GOT3 (cell line): Measurements from ENCODE around the gene GALNT5.
"Not testable (repeated sequence)": the region's sequence is repeated elsewhere in the genome, so short reads cannot be mapped to it uniquely, and the experiment has no call there.

Source experiments
- DNase-seq: peaks from one replicate; lab custom pipeline; 2025; ENCODE audit warnings: mixed read lengths; lab: John Stamatoyannopoulos, UW

Gene GALNT5, protein sequence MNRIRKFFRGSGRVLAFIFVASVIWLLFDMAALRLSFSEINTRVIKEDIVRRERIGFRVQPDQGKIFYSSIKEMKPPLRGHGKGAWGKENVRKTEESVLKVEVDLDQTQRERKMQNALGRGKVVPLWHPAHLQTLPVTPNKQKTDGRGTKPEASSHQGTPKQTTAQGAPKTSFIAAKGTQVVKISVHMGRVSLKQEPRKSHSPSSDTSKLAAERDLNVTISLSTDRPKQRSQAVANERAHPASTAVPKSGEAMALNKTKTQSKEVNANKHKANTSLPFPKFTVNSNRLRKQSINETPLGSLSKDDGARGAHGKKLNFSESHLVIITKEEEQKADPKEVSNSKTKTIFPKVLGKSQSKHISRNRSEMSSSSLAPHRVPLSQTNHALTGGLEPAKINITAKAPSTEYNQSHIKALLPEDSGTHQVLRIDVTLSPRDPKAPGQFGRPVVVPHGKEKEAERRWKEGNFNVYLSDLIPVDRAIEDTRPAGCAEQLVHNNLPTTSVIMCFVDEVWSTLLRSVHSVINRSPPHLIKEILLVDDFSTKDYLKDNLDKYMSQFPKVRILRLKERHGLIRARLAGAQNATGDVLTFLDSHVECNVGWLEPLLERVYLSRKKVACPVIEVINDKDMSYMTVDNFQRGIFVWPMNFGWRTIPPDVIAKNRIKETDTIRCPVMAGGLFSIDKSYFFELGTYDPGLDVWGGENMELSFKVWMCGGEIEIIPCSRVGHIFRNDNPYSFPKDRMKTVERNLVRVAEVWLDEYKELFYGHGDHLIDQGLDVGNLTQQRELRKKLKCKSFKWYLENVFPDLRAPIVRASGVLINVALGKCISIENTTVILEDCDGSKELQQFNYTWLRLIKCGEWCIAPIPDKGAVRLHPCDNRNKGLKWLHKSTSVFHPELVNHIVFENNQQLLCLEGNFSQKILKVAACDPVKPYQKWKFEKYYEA

GRCh38 chr2:157257312-157258252 lies at the start of gene GALNT5:
Gene GALNT5, plus strand, starts transcription at chr2:157257705. Its CDS starts 378 bp downstream, at chr2:157258083.
- DNase-seq = no peak

- no peak for DNase-seq
Observed at GRCh38 chr2:157216286-157216965, 41.1 kb upstream of the GALNT5 start.

DNA sequence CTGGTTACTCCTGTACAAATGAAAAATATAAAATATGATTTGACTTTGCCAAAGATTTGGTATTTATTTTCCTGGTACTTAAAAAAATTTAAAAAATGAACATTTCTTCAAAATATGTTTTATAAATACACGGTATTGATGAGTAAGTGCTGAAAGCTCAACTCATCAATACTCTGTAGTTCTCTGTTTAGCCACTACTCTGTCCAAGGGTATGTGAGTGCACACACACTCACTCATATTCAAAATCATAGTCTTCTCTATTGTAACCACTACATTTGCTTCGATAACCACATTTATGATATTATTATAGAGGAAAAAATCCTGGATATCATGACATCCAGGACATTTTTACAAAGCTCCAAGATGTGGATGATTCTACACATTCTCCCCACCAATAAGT lies 40.1 kb upstream of the GALNT5 start:
- DNase-seq = no peak

- DNase-seq = no peak
Observed at GRCh38 chr2:157218911-157219310, 38.6 kb upstream of the GALNT5 start.

GRCh38 chr2:157220502-157220901 lies 37.0 kb upstream of the GALNT5 start:
- DNase-seq = no peak

- no peak for DNase-seq
Observed at GRCh38 chr2:157221394-157221988, 36.0 kb upstream of the GALNT5 start.

DNA sequence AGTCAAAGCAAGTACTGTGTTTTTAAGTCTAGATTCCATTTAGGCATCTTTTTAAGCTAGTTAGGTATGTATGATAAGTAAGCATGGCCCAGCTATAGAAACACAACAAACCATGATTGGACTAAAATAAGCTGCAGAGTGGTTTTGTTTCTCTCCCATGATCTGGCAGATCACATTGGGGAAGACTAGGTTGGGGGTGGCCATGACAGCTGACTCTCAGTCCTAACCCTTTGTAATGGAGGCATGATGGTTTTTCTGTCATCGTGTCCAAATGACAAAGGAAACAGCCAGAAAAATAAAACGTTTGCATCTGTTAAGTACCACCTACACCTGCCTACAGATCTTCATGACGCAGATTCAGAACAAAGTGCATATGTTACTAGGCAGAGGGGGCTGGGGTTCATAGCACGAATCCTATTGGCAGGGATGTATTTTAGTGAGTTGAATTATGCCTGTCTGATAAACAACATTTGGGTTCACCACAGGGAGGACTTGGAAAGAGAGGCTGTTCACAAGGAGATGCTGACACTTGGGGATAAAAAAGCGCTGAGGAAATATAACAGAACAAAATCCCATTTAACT lies 33.8 kb upstream of the GALNT5 start:
- DNase-seq = no peak

DNA sequence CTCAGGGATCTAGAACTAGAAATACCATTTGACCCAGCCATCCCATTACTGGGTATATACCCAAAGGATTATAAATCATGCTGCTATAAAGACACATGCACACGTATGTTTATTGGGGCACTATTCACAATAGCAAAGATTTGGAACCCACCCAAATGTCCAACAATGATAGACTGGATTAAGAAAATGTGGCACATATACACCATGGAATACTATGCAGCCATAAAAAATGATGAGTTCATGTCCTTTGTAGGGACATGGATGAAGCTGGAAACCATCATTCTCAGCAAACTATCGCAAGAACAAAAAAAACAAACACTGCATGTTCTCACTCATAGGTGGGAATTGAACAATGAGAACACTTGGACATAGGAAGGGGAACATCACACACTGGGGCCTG lies 33.1 kb upstream of the GALNT5 start:
- not testable (repeated sequence) for DNase-seq

DNA sequence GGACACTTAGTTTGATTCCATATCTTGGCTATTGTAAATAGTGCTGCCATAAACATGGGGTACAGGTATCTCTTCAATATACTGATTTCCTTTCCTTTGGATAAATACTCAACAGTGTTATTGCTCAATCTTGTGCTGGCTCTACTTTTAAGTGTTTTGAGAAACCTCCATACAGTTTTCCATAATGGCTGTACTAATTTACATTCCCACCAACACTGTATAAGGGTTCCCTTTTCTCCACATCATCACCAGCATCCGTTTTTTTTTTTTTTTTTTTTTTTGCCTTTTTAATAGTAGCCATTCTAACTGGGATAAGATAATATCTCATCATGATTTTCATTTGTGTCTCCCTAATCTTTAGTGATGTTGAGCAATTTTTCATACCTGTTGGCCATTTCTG lies 29.9 kb upstream of the GALNT5 start:
- DNase-seq = no peak

DNA sequence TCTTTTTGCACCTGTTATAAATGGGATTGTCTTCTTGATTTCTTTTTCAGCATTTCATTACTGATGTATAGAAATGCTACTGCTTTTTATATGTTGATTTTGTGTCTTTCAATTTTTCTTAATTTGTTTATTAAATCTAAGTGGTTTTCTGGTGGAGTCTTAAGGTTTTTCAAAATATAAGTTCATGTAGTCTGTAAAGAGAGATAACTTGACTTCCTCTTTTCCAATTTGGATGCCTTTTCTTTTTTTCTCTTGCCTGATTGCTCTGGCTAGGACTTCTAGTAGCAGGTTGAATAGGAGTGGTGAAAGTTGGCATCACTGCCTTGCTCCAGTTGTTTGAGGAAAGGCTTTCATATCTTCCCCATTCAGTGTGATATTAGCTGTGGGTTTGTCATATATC lies 28.6 kb upstream of the GALNT5 start:
- DNase-seq = no peak

GRCh38 chr2:157229572-157229971 lies 27.9 kb upstream of the GALNT5 start:
- no peak for DNase-seq

- no peak for DNase-seq
Observed at GRCh38 chr2:157231476-157231875, 26.0 kb upstream of the GALNT5 start.

GRCh38 chr2:157233506-157233905 lies 24.0 kb upstream of the GALNT5 start:
- DNase-seq = no peak

DNA sequence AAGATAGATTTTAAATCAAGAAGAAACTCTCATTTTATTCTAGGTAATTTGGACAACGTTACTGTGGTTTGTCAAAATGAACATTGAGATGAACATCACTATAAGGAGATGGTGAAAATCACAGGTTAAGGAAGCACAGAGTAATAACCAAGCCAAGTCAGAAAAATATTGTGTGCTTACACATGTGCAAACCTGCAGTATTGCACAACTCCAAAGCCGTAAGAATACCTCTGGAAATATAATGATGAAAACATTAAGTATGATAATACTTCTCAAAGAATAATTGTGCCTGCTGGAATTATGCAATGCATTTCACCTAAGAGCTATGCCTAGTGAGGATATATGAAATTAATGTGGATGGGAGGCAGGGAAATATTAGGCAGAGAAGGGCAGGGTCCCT lies 21.1 kb upstream of the GALNT5 start:
- no peak for DNase-seq

- no peak for DNase-seq
Observed at GRCh38 chr2:157238296-157238695, 19.2 kb upstream of the GALNT5 start.

DNA sequence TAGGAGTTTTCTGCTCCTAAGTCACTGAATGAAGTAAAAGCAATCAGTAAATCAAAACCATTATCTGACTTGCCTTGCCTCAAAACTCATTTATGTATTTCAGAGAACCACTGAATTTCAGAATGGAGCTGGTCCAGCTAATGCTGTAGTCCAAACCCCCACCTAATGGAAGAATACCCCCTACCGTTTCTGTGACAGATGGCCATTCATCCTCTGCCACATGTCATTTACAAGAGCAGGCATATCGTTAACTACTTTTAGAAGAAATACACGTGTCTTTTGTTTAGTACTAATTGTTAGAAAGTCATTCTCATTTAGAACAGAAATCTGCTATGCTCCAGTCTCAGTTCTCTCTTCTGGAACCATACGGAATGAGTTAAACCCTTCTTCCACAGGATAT lies 12.8 kb upstream of the GALNT5 start:
- no peak for DNase-seq

DNA sequence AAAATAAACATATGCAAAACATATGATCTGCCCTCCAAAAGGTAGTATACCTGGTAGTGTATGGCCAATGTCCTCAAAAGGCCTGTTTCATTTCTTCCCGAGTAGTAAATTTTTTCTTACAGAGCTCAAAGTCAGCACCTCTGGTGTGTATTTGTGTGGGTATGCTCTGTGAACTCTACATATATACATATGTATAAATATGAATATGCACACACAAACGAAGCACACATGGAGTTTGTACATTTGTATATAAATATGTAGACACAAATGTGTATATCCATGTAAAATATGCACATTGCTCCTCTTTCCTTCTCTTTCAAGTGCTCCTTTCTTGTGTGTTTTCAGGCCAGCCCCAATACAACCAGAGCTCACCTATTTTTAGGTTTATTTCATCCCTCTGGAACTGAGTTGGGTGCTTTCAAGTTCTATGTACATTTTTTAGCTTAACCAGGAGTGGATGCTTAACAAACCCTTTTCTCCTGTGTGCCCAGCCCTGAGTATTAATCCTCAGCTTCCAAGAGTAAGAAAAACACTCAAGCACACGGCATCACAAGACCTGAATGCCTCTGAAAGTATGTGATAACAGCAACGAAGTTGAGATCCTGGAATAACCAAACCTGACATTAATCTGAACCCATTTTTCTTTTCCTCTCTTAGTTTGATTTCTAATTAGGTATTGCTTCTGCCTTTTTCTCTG lies 12.2 kb upstream of the GALNT5 start:
- DNase-seq = no peak

GRCh38 chr2:157245846-157246764 lies 11.4 kb upstream of the GALNT5 start:
- DNase-seq = no peak
